GM21619 (cell line): Measurements from ENCODE around the gene HCN3.
A peak's percentile ranks its signal among the peaks of the same experiment; 100 is the strongest.

Source experiments
- ATAC-seq: cut with Tn5 transposase; IDR thresholded peaks from one replicate; pipeline ENCODE4 v1.9.1; 2021; ENCODE audit not compliant: unreplicated experiment

HCN3 gene

GRCh38 chr1:155308493-155309422, 31.5 kb downstream of the HCN3 start, which contains the start of gene FDPS:
FDPS (plus strand) TSS chr1:155308866; CDS start chr1:155309790, 924 bp downstream.
- peak; percentile 89 for ATAC-seq

GRCh38 chr1:155309423-155310021, 32.3 kb downstream of the HCN3 start:
- ATAC-seq, result no peak

GRCh38 chr1:155313261-155313660, 36.0 kb downstream of the HCN3 start:
- no peak for ATAC-seq

- ATAC-seq, result no peak
Measured at GRCh38 chr1:155316922-155317321, 39.7 kb downstream of the HCN3 start.

- ATAC-seq, result no peak
Measured at GRCh38 chr1:155318082-155318481, 40.8 kb downstream of the HCN3 start.

- no peak for ATAC-seq
Measured at GRCh38 chr1:155319536-155319935, 42.3 kb downstream of the HCN3 start.

- no peak for ATAC-seq
Measured at GRCh38 chr1:155320252-155320651, 43.0 kb downstream of the HCN3 start.

- no peak for ATAC-seq
Measured at GRCh38 chr1:155320661-155321617, 43.7 kb downstream of the HCN3 start, which contains the start of gene RUSC1. RUSC1 (plus strand) TSS chr1:155320894; CDS start chr1:155321774, 880 bp downstream.

- ATAC-seq, result no peak
Measured at GRCh38 chr1:155321639-155322503, 44.6 kb downstream of the HCN3 start.

GRCh38 chr1:155322571-155322952, 45.3 kb downstream of the HCN3 start:
- no peak for ATAC-seq

- ATAC-seq, result peak; percentile 31
Measured at GRCh38 chr1:155322953-155323728, 45.9 kb downstream of the HCN3 start.

- peak; percentile 33 for ATAC-seq
Measured at GRCh38 chr1:155323729-155324036, 46.4 kb downstream of the HCN3 start.

GRCh38 chr1:155324037-155324716, 46.9 kb downstream of the HCN3 start:
- ATAC-seq, result peak; percentile 65

- no peak for ATAC-seq
Measured at GRCh38 chr1:155324717-155325602, 47.7 kb downstream of the HCN3 start.

- ATAC-seq, result no peak
Measured at GRCh38 chr1:155325603-155325893, 48.3 kb downstream of the HCN3 start.

- no peak for ATAC-seq
Measured at GRCh38 chr1:155326020-155326526, 48.8 kb downstream of the HCN3 start.

- no peak for ATAC-seq
Measured at GRCh38 chr1:155326631-155327037, 49.4 kb downstream of the HCN3 start.

- ATAC-seq, result no peak
Measured at GRCh38 chr1:155327981-155328380, 50.7 kb downstream of the HCN3 start.
